GM12892 (cell line): ENCODE measurements around the gene SOST.

ENCODE experiments used
- POLR2A ChIP-seq: IDR thresholded peaks from 2 replicates; pipeline ENCODE4 v1.6.1; 2011; ENCODE audit warnings: low read depth, low read length, control low read depth
- POLR2AphosphoS5 ChIP-seq: IDR thresholded peaks from 2 replicates; pipeline ENCODE4 v1.6.1; 2011; ENCODE audit warnings: low read depth, low read length, control low read depth

DNA sequence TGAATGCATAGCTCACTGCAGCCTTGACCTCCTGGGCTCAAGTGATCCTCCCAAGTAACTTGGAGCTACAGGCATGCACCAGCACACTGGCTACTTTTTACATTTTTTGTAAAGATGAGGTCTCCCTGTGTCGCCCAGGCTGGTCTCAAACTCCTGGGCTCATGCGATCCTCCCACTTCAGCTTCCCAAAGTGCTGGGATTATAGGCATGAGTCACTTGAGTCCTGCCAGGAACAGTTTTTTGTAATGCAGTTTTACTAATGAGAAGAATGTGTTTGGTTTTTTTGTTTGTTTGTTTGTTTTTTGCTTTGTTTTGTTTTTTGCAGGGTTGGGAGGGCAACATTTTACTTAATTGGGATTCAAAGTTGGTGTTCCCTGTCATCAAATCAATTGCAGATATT lies 22.2 kb downstream of the SOST start:
- TF ChIP-seq POLR2A, result no peak
- TF ChIP-seq POLR2AphosphoS5, result no peak
